Right lobe of liver (tissue), 6 donors: Measurements from ENCODE around the gene RIT1. TPM values are rescaled to one million over a fixed set of nuclear protein-coding genes. Genes with fewer than 3 reads are reported as not detected.

Experiments
- ATAC-seq, 4 donors: fragments of 200-7000 bp; cut with Tn5 transposase; one replicate each; pipeline ENCODE4 v1.9.1; 2020; ENCODE audit warnings: mild to moderate bottlenecking in 4 of 4, moderate library complexity in 4 of 4
- DNase-seq, 3 donors: peaks; one replicate each; pipeline ENCODE4 v3.0.0-alpha.2; 2020
- H3K27ac ChIP-seq, 3 donors: fragments of 200-600 bp; one replicate each; pipeline ENCODE4 v1.8.0; 2022
- H3K27me3 ChIP-seq, 2 donors: fragments of 200-600 bp; one replicate each; pipeline ENCODE4 v1.8.0; 2022
- H3K36me3 ChIP-seq, 4 donors: fragments of 200-600 bp; sonication (generic) in 1 of 4; one replicate each; pipeline versions ENCODE4 v1.5.1 to v1.8.0; 2017 to 2022; ENCODE audit warnings: control low read depth in 1 of 4
- H3K4me1 ChIP-seq, 4 donors: fragments of 200-600 bp; sonication (generic) in 1 of 4; one replicate each; pipeline versions ENCODE4 v1.5.1 to v1.8.0; 2017 to 2022; ENCODE audit warnings: control low read depth in 1 of 4
- H3K4me3 ChIP-seq, 3 donors: fragments of 200-600 bp; one replicate each; pipeline ENCODE4 v1.8.0; 2022
- H3K9me3 ChIP-seq, 4 donors: fragments of 200-600 bp; sonication (generic) in 1 of 4; one replicate each; pipeline versions ENCODE4 v1.5.1 to v1.8.0; 2017 to 2022; ENCODE audit warnings: control low read depth in 1 of 4
- POLR2A ChIP-seq: fragments of 450-650 bp; IDR thresholded peaks from one replicate; pipeline ENCODE4 v1.6.1; 2017; ENCODE audit warnings: antibody characterized with exemption, mild to moderate bottlenecking
- WGBS: methylation state at CpG from one replicate; pipeline ENCODE4 v1.1.6; 2018; ENCODE audit warnings: low coverage, low lambda C conversion rate; ENCODE audit not compliant: insufficient coverage; ENCODE audit errors: missing lambda C conversion rate; 5-methylcytosine and 5-hydroxymethylcytosine counted together
- intact Hi-C, 2 donors: fragments of 100-400 bp; cut with DNase I; formaldehyde crosslinking; loops; one replicate each; pipeline versions ENCODE4 v1.11.2 to v1.14.1; 2022
- long read RNA-seq: library from polyadenylated mRNA; unstranded; transcript quantifications from one replicate; pipeline ENCODE4 v2.0.0, GENCODE V29; 2019
- total RNA-seq, 6 experiments: library from RNA; depleted of rRNA in 2 of 6; stranded (reverse); fragments of >200 nt in 2 of 6; fragmentation: NEBNext Ultra II Directional in 3 of 6; extraction: Animal tissue kit (Norgen Biotek cat#: 25700) in 3 of 6; gene quantifications; one replicate each; pipeline versions ENCODE4 v1.1.0 to v1.2.4, GENCODE V29; 2016 to 2023
- TF ChIP-seq, protein P1 (sequence below), 4 donors: fragments of 200-600 bp in 3 of 4; fragments of 450-650 bp in 1 of 4; IDR thresholded peaks; one replicate each; pipeline versions ENCODE4 v1.5.1 to v1.8.0; 2016 to 2022; ENCODE audit warnings: antibody characterized with exemption in 4 of 4, mild to moderate bottlenecking in 2 of 4
- donor health status: DM: no; HTN: yes; CAD: no.
- donor health status: DM: no; HTN: no; CAD: no.
- donor health status: DM: no; HTN: no; CAD: no.
- donor health status: DM: no; HTN: yes; CAD: no.
- donor health status: DM: no; HTN: yes; CAD: no.

RIT1 gene, protein sequence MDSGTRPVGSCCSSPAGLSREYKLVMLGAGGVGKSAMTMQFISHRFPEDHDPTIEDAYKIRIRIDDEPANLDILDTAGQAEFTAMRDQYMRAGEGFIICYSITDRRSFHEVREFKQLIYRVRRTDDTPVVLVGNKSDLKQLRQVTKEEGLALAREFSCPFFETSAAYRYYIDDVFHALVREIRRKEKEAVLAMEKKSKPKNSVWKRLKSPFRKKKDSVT
- 10 to 100 TPM in 3 of 6 experiments, 1 to 10 TPM in 3; 4.9 to 28.3 (median 11.3) TPM for total RNA-seq
- long read RNA-seq: 0 reads

DNA sequence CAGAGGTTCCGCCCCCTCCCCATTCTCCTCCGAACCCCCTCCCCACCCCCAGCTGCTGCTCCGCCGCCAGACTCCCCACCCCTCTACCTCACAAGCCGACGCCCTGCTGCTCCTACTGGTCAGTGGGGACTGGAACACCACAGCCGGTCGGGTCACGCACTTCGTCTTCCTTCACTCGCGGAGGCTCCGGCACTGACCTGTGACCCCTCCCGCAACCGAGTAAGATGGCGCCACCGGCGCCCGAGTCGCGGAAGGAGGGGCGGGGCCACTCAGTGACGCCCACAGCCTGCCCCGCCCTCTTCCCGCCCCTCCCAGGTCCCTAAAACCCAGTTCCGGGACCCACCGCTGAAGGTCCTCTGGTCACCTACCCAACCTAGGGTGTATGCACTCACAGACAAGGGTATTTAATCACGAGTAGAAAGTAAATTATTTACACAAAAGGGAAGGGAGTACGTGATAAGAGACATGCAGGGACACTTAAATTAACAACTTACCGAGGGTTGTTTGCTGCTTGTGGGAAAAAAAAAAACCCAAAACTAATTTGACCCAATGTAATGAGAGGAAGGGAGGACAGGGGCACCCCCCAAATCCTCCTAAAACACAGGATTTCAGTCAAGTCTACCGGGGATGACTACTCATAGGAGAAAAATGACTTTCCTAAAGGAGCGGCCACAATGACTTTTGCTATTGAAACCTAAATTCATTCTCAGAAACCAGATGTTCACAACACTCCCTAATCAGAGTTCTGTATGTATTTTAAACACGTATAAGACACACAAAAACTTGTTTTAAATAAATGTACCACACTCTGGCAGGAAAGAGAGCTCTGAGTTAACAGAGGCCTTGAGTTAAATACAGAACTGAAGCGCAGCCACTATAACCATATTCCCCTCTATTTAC is at the start of gene RIT1:
Gene RIT1, minus strand, starts transcription at position 194 of the 900 bp plus-strand sequence. CDS start 588 bp downstream, outside the sequence.
- intact Hi-C loops: no loop called here
- H3K27ac ChIP-seq: peak within 1 kb of the TSS; percentile 72 to 93 (median 86)
- ATAC-seq: peak; percentile 98 to 99 (median 99)
- peaks cover 12 to 62% (median 29%) of the 10 kb centered on the region in 4 donors for H3K36me3 ChIP-seq
- no peaks in the 10 kb centered on the region for H3K27me3 ChIP-seq
- no peaks in the 10 kb centered on the region for H3K9me3 ChIP-seq
- H3K4me1 ChIP-seq: peaks cover 0 to 8% (median 0%) of the 10 kb centered on the region in 4 donors
- TF ChIP-seq, protein P1, sequence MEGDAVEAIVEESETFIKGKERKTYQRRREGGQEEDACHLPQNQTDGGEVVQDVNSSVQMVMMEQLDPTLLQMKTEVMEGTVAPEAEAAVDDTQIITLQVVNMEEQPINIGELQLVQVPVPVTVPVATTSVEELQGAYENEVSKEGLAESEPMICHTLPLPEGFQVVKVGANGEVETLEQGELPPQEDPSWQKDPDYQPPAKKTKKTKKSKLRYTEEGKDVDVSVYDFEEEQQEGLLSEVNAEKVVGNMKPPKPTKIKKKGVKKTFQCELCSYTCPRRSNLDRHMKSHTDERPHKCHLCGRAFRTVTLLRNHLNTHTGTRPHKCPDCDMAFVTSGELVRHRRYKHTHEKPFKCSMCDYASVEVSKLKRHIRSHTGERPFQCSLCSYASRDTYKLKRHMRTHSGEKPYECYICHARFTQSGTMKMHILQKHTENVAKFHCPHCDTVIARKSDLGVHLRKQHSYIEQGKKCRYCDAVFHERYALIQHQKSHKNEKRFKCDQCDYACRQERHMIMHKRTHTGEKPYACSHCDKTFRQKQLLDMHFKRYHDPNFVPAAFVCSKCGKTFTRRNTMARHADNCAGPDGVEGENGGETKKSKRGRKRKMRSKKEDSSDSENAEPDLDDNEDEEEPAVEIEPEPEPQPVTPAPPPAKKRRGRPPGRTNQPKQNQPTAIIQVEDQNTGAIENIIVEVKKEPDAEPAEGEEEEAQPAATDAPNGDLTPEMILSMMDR (IDR thresholded peaks at IDR 0.05): peak in 1 of 4 donors; percentile 30
- peak; percentile 57 for TF ChIP-seq POLR2A
- WGBS: 5% methylated on average over 26 of the region's 34 CpGs
- peak; percentile 89 to 92 (median 91) for DNase-seq
- peak within 1 kb of the TSS; percentile 73 to 78 (median 75) for H3K4me3 ChIP-seq

DNA sequence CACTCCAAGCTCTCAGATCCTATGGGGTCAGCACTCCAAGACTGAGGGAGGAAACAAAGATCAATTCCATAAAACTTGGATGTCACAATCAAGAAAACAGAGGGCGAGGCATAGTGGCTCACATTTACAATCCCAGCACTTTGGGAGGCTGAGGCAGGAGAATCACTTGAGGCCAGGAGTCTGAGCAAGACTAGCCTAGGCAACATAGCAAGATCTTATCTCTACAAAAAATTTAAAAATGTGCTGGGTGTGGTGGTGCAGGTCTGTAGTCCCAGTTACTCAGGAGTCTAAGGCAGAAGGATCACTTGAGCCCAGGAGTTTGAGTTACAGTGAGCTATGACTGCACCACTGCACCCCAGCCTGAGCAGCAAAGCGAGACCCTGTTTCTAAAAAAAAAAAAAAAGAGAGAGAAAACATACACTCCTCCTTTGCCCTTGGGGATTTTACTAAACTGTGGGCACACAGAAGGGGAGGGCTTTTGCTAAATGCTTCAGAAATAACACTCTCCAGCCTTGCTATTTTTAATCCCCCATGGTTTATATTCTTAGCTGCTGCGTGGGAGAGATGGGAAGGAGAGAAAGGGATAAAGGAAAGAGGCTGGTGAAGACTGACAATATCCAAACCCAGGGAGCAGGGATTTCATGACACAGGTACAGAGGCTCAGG is 49.1 kb upstream of the RIT1 start:
- intact Hi-C loops: no loop called here
- DNase-seq (no peak), ATAC-seq (no peak)
- WGBS: 83% methylated on average over 2 of the region's 3 CpGs
- Histone ChIP-seq H3K4me1 (no peaks in the 10 kb centered on the region), H3K9me3 (no peaks in the 10 kb centered on the region), H3K27ac (no peak overlapping the region), H3K36me3 (peaks cover 0 to 44% (median 3%) of the 10 kb centered on the region in 4 donors), H3K27me3 (no peaks in the 10 kb centered on the region), H3K4me3 (no peak overlapping the region)
- no peak for TF ChIP-seq POLR2A
- TF ChIP-seq, protein P1 (IDR thresholded peaks at IDR 0.05): no peak

DNA sequence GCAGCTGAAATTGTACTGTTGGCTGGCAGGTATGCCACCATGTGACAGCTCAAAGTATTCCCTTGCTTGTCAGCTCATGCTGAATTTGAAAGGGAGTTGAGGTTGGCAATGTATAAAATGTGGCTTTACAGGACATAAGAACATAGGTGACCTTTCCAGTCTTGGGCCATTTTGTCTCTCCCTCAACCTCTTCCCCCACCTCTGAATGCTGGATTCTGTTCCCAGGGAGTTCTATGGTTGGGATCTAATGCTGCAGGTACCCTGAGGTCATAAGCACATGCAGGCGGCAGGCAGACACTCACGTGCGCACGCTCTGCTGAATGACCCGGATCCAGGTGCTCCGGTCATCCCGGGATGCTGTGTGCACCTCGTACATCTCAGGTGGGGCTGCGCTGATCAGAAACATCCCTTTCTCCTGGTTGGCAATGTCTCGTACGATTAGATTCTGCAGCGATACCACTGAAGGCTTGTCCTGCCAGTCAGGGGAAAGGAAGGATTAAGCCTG is 46.3 kb upstream of the RIT1 start:
- H3K4me1 ChIP-seq: no peaks in the 10 kb centered on the region
- WGBS: 100% methylated on average over 1 of the region's 12 CpGs
- no peak for ATAC-seq
- intact Hi-C loops: no loop called here
- TF ChIP-seq, protein P1 (IDR thresholded peaks at IDR 0.05): no peak
- TF ChIP-seq POLR2A: no peak
- no peaks in the 10 kb centered on the region for H3K27me3 ChIP-seq
- H3K4me3 ChIP-seq: no peak overlapping the region
- H3K36me3 ChIP-seq: peaks cover 0 to 52% (median 6%) of the 10 kb centered on the region in 4 donors
- no peaks in the 10 kb centered on the region for H3K9me3 ChIP-seq
- DNase-seq: no peak
- H3K27ac ChIP-seq: no peak overlapping the region

DNA sequence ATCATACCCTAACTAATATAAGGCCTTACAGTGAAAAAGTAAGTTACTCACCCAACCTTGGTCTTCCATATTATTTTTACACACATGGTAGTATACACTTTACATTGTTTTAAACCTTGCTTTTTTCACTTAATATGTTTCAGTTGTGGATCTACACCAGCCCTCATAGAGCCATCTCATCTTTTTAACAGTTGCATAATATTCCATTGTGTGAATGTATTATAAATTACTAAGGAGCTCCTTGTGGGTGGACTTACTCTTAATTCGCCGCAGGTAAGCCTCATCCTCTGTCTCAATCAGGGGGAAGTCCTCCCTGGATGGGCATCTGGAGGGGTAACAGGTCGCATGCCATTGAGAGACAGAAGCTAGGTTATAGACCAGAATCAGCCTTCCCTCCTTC is 43.5 kb upstream of the RIT1 start:
- Histone ChIP-seq H3K27ac (no peak overlapping the region), H3K27me3 (no peaks in the 10 kb centered on the region), H3K9me3 (no peaks in the 10 kb centered on the region), H3K4me3 (no peak overlapping the region), H3K36me3 (peaks cover 0 to 60% (median 8%) of the 10 kb centered on the region in 4 donors), H3K4me1 (no peaks in the 10 kb centered on the region)
- TF ChIP-seq, protein P1 (IDR thresholded peaks at IDR 0.05): no peak
- TF ChIP-seq POLR2A: no peak
- 100% methylated on average over 3 of the region's 3 CpGs for WGBS
- DNase-seq: no peak
- no peak for ATAC-seq
- intact Hi-C loops: no loop called here
